OCI-LY3 (cell line): ENCODE measurements around the gene TMEM51.

Experiments used
- CTCF ChIP-seq: fragments of 200-600, 300-600 bp; sonication (generic); IDR thresholded peaks from 2 replicates; pipeline ENCODE4 v1.5.1; 2014; ENCODE audit warnings: antibody characterized with exemption, low read length, low read depth
- EZH2phosphoT487 ChIP-seq: fragments of 200-600 bp; shearing (Covaris generic); IDR thresholded peaks from 2 replicates; pipeline ENCODE4 v1.6.1; 2018; ENCODE audit warnings: antibody characterized with exemption, mixed run types, low read depth

DNA sequence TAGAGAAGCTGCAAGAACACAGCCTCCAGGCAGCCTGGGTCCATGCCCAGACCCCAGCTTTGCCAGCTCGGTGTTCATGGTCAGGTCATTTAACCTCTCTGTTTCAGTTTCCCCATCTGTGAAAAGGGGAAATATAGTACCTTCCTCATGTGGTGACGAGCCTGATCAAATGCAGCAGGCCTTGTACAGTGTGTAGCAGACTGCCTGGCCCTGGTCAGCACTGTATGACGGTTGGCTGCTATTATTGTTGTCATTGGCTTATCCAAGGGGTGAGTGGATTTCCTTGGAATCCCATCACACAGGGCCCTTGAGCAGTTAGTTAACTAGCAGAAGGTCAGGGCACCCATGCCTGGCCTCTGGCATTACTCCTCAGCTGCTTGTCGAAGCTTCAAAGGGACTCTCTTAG is 6.6 kb upstream of the TMEM51 start:
- no peak for TF ChIP-seq CTCF
- TF ChIP-seq EZH2phosphoT487: no peak
